Activated T-cell treated with anti-CD3 and anti-CD28 coated beads for 4 hours (primary cell): ENCODE results near the gene SPART.
"Not testable (repeated sequence)": the region's sequence is repeated elsewhere in the genome, so short reads cannot be mapped to it uniquely, and the experiment has no call there.

ENCODE experiments used
- DNase-seq: peaks from one replicate; pipeline ENCODE4 v3.0.0-alpha.2; 2020

Gene SPART

DNA sequence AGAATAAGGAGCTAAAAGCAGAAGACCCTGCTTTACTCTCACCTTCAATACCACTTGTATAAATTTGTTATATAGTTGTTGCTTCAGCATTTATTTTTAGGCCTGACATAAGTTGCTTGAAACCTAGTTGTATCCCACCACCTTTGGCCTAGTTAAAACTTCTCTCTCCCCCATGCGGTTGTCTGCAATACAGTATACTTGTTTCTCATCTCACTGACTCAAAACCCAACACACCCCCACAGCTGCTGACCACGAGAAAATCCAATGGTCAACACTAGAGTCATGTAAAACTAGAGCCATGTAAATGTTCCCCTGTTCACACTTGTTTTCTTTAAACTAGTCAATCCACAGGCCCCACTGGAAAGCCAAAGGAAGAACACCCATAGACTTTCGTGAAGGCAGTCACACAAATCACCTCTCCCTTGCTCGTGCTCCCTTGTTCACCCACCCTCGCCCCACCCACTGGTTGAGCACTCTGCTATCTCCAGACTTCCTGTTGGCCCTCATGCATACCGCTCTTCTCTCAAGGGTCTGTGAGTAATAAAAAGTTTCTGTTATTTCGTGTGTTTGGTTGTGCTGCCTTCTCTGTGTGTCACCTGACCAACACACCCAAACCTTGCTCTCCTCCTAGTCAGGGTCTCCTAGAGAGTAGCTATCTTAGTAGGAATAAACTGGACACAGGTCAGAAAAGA, 35.6 kb downstream of the SPART start:
- DNase-seq: no peak

DNA sequence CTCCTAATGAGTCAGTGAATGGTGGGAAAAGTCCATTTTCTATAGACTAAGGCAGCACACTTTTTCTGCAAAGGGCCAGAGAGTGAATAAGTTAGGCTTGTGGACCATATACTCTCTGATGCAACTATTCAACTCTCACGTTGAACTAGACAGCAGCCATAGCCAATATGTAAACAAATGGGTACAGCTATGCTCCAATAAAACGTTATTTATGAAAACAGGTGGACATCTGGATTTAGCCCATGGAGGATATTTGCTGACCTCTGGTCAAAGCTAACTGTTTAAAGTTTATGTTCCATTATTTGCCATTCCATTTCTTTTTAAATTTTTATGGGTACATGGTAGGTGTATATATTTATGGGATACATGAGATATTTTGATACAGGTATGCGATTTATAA, 43.9 kb downstream of the SPART start:
- no peak for DNase-seq

DNA sequence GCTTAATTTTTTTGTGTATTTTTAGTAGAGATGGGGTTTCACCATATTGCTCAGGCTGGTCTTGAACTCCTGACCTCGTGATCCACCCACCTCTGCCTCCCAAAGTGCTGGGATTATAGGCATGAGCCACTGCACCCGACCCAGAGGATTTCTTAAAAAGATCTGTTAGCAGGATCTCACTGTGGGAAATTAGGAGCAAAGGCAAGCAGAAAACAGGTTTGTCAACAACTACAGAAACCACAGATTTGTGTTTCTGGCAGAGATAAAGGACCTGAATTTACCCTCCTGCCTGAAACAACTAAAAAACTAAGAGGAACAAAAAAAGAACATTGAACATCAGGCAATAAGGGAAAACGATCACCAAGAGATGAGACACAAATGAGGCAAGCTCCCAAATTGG, 46.7 kb downstream of the SPART start:
- DNase-seq: not testable (repeated sequence)

DNA sequence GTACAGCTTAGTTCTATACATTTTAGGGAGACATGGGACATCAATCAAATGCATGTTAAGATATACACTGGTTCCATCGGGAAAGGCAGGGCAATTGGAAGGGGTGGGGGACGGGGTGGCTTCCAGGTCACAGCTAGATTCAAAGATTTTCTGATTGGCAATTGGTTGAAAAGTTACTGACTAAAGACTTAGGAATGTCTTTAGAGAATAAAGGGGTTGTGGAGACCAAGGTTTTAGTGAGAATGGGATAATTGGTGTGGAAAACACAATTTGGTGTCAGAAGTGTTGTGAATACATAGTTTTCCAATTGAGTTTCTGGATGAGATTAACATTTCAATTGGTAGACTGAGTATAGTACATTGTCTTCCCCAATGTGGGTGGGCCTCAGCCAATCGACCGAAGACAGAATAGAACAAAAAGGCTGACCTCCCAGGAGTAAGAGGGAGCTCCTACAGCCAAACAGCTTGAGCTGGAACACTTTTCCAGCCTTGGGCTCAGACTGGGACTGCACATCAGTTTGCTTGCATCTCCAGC, 47.6 kb downstream of the SPART start:
- no peak for DNase-seq

DNA sequence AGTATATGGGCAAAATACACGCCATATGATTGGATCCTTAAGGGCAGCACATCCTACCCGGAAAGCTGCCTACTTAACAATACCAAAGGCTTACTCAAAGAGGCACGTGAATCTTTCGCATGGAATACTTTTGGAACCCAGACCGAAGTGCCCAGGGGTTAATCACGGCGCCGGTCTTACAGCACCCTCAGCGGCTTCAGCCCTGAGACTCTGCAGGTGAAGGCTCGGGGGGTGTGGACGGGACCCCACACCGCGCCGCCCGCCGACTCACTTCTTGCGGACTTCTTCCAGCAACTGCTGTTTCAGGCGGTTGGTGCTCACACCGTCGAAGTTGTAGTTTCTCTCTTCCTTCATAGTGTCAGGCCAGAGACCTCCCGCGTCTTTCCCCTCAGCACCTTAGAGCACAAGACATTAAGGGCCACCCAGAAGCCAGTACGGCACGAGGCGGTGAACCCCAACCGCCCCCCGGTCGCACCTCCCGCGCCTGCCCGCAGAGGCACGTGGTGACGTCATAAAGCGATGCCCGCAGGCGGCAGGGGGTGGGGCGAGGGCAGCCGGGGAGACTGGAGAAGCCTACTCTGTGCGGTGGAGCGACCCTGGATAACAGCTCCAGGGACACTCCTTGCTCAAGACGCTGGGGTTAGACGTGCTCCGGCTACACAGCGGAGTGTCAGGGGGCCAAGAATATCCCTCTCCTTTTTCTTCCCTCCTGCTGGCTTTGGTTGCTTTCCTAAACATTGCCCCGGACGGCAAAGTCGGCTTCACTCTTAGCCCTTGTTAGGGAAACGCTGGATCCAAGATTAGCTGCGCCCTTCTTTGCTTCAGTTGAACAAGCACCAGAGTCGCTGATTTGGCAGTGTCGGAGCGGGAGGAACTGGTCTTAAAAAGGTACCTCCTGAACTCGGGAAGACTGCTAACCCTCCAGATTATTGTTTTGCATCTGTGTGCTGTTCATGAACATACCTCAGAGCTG, 48.5 kb downstream of the SPART start, which contains the start of gene CCDC169:
Gene CCDC169, minus strand, starts transcription at position 449 of the 973 bp plus-strand sequence. Its CDS starts 95 bp downstream, at position 354.
- DNase-seq: peak; percentile 48

DNA sequence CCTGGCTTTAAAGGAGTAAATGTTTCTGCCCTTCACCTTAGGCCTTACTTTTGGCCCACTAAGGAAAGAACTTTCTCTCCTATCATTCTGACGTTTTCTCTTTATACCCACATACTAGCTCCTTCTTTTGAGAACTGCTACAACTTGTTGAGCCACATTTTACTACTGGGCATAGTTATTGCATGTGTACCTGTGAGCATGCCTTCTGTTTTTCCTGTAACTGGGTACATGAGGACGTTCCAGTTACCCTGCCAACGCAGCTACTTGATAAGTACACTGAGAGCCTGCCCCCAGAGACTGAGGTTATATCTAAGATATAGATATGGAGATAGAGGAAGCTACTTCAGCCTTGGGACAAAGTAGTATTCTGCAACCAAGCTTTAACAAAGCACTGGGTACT, 52.1 kb downstream of the SPART start:
- DNase-seq: no peak

DNA sequence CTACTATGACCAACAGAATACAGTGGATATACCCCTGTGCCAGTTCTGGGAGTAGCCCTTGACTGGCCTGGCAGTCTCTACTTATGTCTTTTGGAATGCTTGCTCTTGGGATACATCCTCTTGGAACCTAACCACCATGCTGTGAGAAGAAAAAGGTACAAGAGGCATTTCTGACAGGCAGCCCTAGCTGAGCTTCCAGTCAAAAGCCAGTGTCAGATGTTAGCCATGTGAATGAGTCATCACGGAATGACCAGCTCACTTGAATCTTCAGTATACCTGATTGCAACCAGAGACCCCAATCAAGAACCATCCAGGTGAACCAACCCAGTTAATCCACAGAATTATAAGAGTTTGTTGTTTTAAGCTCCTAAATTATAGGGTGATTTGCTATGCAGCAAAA, 52.7 kb downstream of the SPART start:
- no peak for DNase-seq

DNA sequence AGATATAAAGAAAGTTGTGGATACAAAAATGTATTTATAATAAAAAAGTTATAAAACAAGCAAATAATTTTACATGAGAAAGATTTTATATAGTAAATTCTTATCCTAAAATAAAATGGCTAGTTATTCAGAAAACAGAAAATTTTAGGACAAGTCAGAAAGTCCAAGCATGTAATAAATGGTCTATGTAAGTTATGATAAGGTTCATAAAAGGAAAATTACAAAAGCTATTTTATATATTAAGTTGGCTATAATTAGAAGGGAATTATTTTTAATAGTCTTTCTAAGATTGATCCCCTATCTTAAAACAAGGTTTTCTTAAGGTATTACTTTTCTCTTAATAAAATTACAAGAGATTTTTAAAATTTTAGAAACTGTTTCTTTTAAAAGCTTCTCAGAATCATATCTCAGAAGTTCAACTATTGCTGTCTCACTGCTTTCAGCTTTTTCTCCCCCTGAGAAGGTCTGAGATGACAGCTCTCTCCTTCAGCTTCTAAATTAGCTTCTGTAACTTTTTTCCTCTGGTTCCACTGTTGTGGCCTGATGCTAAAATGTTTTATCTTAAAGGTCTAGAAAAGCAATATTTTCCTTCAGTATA, 57.3 kb downstream of the SPART start:
- no peak for DNase-seq

DNA sequence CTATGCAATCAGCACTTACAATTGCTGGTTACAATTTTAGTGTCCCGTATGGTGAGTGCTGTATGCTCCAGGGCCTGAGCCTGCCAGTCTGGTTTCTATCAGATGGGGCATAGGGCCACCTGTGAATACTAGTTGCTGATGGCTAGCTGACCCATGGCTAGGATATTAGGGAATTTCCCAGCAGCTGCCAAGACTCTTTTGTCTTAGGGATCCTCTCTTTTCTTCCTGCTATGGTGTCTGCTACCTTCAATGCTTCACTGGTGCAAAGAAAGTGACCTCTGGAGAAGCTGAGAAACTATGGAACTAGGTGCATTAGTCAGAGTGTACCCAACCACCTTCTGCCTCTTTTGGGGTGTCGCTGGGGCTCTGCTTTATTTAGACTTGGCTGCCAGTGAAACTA, 60.2 kb downstream of the SPART start:
- DNase-seq: no peak

DNA sequence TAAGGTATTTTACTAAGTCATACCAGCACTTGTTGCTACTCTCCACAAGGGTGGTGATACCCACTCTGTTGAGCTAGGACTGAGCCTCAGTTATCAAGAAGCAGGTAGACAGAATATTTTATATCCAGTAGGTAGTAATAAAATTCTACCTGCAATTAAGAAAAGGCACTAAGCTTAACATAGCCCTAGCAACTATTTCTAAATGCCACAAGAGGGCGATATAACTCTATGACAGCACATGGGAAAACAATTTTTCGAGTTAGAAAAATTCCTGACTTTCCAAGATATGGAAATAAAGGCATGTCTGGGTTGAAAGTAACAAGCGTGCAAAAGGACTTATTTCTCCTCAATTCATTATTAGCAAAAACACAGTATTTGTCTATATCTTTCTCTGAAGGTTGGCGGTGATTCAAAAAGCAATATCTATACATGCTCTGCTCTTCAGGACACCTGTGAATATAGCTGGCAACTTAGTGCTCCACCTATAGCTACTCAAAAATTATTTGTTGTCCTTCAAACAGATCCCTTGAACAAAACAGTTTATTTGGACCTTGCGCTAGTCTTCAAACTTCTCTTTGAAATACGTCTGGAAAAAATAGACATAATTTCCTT, 63.3 kb downstream of the SPART start:
- no peak for DNase-seq

DNA sequence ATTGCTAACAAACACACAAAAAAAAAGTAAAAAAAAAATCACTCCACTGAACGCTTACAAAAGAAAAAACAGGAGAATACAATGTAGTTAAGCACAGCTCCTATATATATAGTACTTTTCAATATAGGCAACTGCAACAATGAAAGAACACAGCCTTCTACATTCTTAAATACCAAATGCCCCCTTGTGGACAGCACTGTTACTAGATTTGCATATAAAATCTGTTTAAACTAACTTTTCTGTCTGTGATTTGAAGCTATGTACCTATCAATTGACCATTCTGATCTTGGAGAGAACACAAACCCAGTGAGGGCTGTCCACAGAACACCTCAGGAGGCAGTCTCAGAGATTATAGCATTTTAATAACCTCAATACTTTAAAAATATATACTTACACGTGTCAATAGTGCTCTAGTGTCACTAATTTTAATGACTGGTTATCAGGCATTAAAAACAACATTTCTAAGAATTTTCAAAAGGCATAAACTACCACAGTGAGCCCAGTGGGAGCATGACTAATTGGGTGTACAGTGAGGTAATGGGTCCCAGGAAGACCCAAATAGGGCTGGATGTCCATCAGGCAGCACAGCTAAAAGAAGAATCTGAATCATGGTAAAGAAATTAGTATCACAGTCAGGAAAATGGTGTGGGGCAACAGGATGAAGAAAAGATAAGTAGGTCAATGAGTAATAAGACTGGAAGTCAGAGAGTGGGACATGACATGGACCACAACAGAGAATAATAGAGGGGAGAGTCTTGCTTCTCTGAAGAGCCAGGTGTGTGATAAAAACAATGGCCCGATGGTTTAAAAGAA, 70.8 kb downstream of the SPART start:
- no peak for DNase-seq

DNA sequence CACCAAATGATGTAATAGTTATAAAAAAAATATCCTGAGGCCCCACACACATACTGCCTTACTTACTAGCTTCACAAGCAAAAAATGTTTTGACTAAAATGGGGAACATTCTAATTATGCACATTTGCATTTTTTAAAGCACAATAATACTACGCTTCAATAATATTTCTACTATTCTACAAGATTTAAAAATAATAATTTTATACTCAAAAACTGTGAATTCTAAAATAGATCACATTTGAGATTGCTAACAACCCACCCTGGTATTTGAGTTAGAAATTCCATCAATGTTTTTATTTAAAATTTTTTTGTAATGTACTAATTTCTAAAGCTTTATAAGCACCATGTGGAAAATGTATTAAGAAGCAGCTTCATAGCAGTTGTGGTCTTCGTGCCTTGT, 72.8 kb downstream of the SPART start:
- DNase-seq: no peak

DNA sequence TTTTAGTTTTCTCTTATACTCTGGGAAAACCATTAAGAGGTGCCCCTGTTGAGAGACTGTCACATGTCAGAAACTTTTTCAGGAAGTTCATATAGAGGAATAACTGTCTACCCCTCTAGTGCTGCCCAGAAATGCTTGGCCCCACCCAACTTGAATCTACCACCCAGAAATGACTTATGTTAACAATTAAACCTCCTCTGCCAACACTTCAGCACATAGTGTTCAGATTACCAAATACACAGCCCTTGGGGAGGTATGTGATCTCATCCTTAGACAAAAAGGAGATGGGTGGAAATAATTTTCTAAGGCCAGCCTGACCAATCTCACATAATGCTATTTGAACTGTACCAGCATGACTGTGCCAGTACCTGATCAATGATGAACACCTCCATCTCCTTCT, 84.2 kb downstream of the SPART start:
- no peak for DNase-seq

DNA sequence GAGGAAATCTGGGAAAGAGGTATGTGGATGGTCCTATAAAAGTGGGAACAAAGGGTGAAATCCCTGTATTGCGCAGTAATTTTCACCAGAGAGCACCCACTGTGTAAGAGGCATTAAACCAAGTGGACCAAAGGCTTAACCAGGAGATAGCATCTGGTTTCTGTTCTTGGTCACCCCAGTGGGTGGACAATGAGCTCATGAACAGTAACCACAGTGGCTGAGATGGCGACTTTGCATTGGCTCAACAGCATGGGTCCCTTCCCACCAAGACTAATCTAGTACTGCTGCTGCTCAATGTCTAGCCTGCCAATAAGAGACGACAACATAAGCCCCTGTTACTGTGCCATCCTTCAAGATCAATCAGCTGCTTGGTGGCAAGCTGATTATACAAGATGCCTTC, 85.2 kb downstream of the SPART start:
- no peak for DNase-seq

DNA sequence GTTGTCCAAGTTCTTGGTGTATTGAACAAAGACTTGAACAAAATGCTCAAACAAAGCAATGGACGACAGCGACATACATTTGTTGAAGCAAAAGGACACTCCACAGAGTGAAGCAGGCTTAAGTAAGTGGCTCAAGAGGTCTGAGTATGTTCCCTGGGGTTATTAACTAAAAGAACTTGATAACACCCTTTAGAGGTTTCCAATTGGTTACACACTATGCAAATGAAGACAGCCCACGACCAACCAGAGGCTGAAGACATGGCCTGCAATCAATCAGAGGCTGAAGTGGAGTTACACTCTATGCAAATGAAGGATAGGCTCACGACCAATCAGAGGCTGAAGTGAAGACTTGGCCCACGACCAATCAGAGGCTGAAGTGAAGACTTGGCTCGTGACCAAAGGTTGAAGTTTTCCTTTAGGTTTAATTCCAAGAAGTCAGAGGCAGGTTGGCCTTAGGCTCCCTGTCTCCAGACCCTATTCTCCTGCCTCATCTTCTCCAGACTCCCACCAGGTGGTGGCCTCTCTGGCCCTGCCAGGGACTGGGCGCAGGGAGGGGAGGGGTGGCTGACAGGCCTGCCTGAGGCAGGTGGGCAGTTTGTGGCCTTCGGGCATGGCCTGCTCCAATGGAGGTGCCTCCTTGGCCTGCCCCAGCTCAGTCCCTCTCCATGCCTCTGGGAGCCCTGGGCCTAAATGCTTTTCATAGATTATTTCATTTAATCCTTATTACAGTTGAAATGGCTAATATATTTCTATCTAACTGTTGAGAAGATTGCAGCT, 86.6 kb downstream of the SPART start:
- no peak for DNase-seq

DNA sequence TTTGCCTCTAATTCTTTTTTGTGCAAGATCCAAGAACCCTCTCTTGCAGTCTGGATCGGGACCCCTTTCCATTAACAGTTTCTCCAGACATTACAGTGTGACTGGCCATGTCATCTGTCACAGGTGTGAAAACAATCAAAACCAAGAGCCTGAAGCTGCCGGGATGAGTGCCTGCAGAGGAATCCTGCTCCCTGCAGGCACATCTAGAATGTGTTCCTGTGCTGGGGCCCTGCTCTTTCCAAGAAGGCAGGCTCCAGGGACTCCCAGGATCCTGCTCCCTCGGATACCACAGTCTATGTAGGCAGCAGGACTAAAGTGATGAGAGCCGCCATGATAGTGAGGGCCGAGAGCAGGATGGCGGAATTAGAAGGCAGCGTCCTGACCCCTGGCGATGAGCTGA, 87.4 kb downstream of the SPART start:
- no peak for DNase-seq
